ENCODE data around the gene TP53I3.
A peak's percentile ranks its signal among the peaks of the same experiment; 100 is the strongest.

The TP53I3 gene

DNA sequence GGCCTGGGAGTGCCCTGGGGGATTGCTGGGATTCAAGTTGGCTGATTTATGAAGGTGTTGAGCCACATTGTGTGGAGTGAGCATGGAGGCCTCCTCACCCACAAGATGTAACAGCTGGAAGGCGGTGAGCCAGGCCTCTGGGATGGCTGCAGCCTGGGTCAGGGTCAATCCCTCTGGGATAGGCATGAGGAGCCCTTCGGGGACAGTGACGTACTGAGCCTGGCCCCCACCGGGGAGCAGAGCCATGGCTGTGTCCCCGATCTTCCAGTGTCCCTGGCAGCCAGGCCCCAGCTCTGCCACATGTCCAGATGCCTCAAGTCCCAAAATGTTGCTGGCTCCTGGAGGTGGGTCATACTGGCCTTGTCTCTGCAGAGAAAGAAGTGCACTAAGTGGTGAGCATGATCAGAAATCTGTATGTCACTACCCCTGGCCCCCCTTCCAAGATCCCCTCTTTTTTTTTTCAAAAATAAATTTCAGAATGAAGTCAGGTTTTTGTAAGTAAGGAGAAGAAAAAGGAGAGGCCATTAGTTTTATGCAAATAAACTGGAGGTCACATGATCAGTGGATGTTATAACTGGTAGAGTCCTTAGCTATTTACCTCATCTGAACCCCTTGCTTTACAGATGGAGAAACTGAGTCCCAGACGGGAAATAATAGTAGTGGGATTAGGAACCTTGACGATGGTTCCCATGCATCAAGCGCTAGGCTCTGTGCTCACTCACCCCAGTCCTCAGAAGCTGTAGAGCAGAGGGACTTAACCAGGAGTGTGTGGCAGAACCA is 1.7 kb downstream of the TP53I3 start:
- Mint-ChIP-seq H3K9me3 (no peaks in the 10 kb centered on the region), H3K27me3 (ENCODE audit: low read depth, poor library complexity) (no peaks in the 10 kb centered on the region), H3K27ac (peak overlapping the region; percentile 98), H3K36me3 (ENCODE audit: low read depth) (peaks cover 28% of the 10 kb centered on the region), H3K4me1 (peaks cover 34% of the 10 kb centered on the region), H3K4me3 (peak overlapping the region; percentile 91)
- DNase-seq: no peak
- TF ChIP-seq, protein P1, sequence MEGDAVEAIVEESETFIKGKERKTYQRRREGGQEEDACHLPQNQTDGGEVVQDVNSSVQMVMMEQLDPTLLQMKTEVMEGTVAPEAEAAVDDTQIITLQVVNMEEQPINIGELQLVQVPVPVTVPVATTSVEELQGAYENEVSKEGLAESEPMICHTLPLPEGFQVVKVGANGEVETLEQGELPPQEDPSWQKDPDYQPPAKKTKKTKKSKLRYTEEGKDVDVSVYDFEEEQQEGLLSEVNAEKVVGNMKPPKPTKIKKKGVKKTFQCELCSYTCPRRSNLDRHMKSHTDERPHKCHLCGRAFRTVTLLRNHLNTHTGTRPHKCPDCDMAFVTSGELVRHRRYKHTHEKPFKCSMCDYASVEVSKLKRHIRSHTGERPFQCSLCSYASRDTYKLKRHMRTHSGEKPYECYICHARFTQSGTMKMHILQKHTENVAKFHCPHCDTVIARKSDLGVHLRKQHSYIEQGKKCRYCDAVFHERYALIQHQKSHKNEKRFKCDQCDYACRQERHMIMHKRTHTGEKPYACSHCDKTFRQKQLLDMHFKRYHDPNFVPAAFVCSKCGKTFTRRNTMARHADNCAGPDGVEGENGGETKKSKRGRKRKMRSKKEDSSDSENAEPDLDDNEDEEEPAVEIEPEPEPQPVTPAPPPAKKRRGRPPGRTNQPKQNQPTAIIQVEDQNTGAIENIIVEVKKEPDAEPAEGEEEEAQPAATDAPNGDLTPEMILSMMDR (IDR thresholded peaks at IDR 0.05): no peak

DNA sequence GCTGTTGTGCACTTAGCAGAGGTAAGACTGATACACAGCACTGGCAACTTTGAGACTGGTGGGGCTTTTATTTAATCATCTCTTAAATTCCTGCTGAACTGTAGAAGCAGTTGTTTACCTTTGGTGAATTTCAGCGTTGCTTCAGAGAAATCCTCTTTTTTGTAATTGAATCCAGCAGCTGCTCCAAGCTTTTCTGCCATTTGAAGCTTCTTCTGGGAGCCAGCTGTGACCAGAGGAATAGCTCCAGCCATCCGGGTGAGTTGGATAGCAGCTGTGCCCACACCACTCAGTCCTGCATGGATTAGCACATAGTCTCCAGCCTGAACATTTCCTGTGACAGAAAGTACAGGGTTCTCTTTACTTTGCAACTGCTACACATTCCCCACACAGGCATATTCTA is 3.9 kb downstream of the TP53I3 start:
- H3K27ac Mint-ChIP-seq: no peak overlapping the region
- no peak for DNase-seq
- H3K9me3 Mint-ChIP-seq: no peaks in the 10 kb centered on the region
- H3K27me3 Mint-ChIP-seq (ENCODE audit: low read depth, poor library complexity): peaks cover 6% of the 10 kb centered on the region
- no peak overlapping the region for H3K4me3 Mint-ChIP-seq
- peaks cover 28% of the 10 kb centered on the region for H3K36me3 Mint-ChIP-seq (ENCODE audit: low read depth)
- TF ChIP-seq, protein P1 (IDR thresholded peaks at IDR 0.05): no peak
- H3K4me1 Mint-ChIP-seq: peaks cover 45% of the 10 kb centered on the region

DNA sequence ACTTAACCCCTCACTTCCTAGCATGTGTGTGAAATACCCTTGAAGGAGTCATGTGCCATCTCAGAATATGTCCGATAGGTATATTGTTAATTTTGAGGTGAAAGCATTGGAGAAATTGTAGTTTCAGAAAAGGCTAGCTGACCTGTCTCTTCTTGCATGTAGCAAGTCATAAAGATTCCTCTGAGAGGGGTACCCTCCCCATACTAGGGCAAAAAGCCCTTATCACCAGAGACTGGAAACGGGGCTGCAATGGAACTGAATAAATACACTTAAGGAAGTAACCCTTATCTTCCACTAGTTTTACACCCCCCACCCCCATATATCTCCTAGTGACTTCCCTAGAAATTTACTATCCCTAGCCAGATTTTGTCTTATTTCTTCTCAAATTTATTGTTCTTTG is 6.8 kb downstream of the TP53I3 start:
- Mint-ChIP-seq H3K27ac (no peak overlapping the region), H3K36me3 (ENCODE audit: low read depth) (peaks cover 45% of the 10 kb centered on the region), H3K4me1 (peaks cover 37% of the 10 kb centered on the region), H3K27me3 (ENCODE audit: low read depth, poor library complexity) (peaks cover 6% of the 10 kb centered on the region), H3K9me3 (no peaks in the 10 kb centered on the region), H3K4me3 (peak overlapping the region; percentile 99)
- TF ChIP-seq, protein P1 (IDR thresholded peaks at IDR 0.05): no peak
- DNase-seq: no peak

DNA sequence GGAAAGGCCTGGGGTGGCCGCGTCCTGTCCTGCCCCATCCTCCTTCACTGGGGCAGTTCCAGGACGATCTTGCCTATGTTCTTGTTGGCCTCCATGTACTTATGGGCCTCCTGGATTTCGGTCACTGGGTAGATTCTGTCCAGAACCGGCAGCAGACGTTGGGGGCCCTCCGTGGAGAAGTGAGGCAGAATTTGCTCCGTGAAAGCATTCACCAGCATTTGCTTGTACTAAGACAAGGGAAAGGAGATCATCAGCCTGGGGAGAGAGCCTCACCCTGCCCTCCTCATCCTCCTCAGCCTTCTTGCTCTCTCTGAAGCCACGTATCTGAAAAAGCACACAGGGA is 7.1 kb downstream of the TP53I3 start:
- peaks cover 33% of the 10 kb centered on the region for H3K4me1 Mint-ChIP-seq
- peak overlapping the region; percentile 81 for H3K27ac Mint-ChIP-seq
- DNase-seq: no peak
- peaks cover 6% of the 10 kb centered on the region for H3K27me3 Mint-ChIP-seq (ENCODE audit: low read depth, poor library complexity)
- H3K9me3 Mint-ChIP-seq: no peaks in the 10 kb centered on the region
- H3K36me3 Mint-ChIP-seq (ENCODE audit: low read depth): peaks cover 48% of the 10 kb centered on the region
- peak overlapping the region; percentile 99 for H3K4me3 Mint-ChIP-seq
- TF ChIP-seq, protein P1 (IDR thresholded peaks at IDR 0.05): no peak

DNA sequence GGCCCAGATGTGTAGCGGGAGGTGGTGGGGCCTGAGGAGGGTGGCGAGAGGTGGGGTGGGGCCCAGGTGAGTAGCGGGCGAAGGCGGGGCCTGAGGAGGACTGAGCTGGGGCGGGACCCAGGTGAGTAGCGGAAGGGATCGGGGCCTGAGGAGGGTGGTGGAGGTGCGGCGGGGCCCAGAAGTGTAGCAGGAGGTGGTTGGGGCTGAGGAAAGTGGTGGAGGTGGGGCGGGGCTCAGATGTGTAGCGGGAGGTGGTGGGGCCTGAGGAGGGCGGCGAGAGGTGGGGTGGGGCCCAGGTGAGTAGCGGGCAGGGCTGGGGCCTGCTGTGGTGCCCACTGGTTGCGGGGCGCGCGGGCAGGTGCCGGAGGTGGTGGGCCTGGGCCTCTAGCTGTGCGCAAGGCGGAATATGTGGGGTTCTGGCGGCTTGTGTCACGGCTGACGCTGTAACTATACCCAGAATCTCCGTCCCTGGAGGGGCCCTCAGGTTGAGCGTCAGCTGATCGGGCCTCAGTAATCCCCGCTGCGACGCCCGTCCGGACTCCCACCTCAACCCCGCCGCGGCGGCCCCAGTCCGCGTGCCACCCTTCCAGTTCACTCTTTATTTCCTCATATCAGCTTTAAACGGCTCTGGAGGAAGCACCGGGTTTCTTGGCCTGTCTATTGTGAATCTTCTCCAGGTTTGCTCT is 7.6 kb downstream of the TP53I3 start:
- no peaks in the 10 kb centered on the region for H3K9me3 Mint-ChIP-seq
- H3K27ac Mint-ChIP-seq: peak overlapping the region; percentile 81
- TF ChIP-seq, protein P1 (IDR thresholded peaks at IDR 0.05): no peak
- H3K4me3 Mint-ChIP-seq: peak overlapping the region; percentile 99
- peaks cover 28% of the 10 kb centered on the region for H3K4me1 Mint-ChIP-seq
- H3K36me3 Mint-ChIP-seq (ENCODE audit: low read depth): peaks cover 48% of the 10 kb centered on the region
- H3K27me3 Mint-ChIP-seq (ENCODE audit: low read depth, poor library complexity): peaks cover 6% of the 10 kb centered on the region
- DNase-seq: peak; percentile 31
